NCI-H146 treated with DMSO at 0.1 percent for 48 hours (cell line): ENCODE results near the gene MTARC1.

Experiments used
- DNase-seq: peaks from one replicate; lab custom pipeline; 2025; ENCODE audit not compliant: unreplicated experiment; lab: John Stamatoyannopoulos, UW

Gene MTARC1

GRCh38 chr1:220803401-220804201 lies 16.9 kb downstream of the MTARC1 start:
- DNase-seq = no peak

DNA sequence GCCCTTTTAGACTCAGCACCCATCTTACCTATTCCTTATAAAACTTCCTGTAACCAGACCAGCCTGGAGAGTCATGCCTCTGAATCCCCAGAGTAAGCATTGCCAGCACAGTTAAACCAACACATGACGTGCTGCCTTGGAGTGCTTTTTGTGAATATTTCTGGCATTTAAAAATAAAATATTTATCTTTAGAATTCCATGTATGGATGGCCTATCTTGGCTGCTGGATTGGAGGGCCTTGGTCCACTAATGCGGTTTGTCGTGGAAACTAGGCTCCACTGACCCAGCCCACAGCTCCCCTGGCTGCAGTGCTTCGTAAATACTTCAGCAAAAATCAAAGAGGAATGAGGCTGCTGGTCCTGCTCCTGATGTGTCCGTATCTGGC lies 17.5 kb downstream of the MTARC1 start:
- DNase-seq = no peak

DNA sequence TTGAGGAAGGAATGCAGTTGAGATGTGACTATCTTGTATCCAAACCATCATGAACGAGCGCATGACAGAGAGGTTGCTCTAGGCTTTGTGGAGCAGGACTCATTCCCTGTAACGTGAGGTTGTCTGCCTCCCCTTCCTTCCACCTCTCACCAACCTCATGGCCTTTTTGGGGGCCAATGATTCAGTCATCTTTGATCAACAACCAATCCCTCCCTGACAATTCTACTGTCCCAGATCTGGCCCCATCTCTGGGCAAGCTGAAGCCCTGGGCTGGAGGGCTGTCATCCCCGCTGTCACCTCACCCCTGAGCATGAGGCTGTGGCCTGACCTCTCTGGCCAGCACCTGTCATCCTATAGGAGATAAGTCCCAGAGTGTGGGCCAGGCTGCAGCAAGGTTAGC lies 19.7 kb downstream of the MTARC1 start:
- no peak for DNase-seq

- no peak for DNase-seq
Measured at GRCh38 chr1:220807726-220808125, 21.0 kb downstream of the MTARC1 start.

GRCh38 chr1:220808345-220809186 lies 21.9 kb downstream of the MTARC1 start:
- no peak for DNase-seq

DNA sequence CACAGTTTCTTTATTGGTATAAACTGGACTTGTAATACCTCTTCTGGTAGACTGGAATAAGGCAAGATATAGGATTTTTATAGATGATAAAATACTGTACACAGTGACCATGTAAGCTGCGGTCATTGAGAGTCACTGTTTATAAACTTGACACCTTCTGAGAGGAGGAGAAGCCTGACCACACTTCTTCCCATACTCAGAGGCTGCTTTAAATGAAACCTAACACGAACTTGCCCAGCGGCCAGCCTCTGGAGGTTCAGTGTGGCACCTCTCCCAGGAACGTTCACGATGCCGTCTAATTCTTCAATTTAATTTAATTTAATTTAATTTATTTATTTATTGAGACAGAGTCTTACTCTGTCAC lies 22.5 kb downstream of the MTARC1 start:
- no peak for DNase-seq

DNA sequence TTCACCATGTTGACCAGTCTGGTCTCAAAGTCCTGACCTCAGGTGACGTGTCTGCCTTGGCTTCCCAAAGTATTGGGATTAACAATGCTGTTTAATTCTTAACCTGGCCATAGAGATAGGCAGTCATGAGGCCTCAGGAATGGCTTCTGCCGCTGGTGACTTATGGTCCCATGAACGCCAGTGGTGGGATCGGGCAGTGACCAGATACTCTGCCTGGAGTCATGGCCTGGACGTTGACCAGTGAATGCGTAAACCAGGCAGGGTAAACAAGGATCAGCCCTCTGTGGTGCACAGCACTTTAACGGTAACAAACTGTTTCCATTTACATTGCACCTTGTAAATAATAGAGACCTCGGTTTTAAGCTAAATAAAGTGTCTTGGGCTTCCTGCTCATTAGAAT lies 23.0 kb downstream of the MTARC1 start:
- no peak for DNase-seq

GRCh38 chr1:220810179-220810653 lies 23.5 kb downstream of the MTARC1 start:
- peak; percentile 41 for DNase-seq

DNA sequence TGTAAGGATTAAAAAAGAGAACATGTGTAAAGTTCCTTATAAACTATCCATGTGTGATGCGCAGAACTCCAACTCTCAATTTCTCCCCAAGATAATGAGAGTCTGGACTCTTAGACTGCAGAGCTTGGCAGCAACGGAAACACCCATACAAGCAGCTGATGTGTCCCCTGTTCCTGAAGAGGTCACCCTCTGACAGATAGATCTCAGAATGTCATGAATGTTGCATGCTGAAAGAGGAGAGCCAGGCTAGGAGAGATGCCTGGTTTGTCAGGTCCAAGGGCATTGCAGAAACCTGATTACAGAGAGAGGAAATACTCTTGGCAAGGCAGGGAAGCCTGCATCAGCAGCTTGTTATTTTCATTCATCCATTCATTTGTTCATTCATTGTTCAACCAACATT lies 24.2 kb downstream of the MTARC1 start:
- no peak for DNase-seq

DNA sequence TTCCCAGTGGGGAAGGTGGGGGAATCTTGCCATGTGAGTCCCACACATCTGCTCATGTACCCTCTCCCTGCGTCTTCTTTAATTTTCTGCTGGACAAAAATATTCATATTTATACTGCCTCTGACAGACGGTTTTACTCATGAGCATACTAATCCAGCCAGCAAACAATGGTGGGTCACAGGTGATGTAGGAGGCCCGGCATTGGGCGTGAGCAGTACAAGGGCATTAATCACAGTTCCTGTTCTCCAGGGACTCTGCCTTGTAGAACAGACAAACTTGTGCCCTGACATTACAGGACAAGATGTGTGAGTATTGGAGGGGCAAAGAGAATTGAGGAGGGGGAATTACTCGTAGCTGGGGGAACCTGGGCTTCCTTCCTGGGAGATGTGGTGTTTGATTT lies 25.0 kb downstream of the MTARC1 start:
- no peak for DNase-seq

DNA sequence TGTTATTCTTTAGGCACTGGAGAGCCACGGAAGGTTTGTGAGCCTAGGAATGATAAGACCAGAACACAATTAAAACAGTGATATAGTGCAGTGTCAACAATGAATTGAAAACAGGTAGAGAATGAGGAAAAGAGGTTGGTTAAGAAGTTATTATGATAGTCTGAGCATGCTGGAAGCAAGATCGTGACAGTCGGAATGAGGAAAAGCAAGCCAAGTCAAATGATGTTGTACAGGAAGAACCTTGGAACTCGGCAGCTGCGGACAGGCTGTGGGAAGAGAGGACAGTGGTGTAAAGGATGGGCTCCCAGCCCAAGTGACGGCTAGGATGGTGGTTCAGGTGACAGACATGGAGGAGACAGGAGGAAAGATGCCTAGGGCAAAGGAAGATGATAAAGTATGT lies 25.6 kb downstream of the MTARC1 start:
- DNase-seq = no peak

DNA sequence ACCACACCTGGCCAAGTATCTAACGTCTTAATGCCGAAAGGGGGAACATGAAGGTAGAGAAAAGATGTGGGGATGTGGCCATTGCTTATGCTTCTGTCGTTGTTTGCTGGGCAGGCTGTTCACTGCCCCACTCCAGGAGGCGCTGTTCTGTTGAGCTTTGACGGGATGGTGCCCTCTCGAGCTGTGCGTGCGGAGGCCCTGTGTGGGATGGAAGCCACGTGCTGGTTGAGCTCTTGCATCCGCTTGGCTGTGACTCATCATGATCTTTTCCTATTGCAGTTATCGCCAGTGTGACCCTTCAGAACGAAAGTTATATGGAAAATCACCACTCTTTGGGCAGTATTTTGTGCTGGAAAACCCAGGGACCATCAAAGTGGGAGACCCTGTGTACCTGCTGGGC lies 26.3 kb downstream of the MTARC1 start:
- DNase-seq = no peak

GRCh38 chr1:220815409-220815808 lies 28.7 kb downstream of the MTARC1 start:
- no peak for DNase-seq

DNA sequence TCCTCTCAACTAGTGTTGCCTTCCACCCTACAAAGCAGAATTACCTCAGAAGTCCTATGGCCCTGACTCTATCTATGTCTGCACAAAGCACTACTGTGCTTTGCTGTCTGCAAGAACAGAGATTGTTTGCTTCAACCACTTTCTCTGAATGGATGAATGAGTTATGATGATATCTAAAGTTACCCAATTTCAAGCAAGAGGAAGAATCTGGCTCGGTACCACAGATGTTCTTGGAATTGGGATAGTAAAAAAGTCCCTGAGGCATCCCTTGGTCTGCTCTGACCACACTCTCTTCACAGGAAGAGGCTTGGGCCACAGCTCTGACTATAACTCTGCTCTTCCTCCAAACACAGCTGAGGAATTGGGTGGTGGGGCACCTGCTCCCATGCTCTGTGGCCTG lies 31.2 kb downstream of the MTARC1 start:
- DNase-seq = no peak

DNA sequence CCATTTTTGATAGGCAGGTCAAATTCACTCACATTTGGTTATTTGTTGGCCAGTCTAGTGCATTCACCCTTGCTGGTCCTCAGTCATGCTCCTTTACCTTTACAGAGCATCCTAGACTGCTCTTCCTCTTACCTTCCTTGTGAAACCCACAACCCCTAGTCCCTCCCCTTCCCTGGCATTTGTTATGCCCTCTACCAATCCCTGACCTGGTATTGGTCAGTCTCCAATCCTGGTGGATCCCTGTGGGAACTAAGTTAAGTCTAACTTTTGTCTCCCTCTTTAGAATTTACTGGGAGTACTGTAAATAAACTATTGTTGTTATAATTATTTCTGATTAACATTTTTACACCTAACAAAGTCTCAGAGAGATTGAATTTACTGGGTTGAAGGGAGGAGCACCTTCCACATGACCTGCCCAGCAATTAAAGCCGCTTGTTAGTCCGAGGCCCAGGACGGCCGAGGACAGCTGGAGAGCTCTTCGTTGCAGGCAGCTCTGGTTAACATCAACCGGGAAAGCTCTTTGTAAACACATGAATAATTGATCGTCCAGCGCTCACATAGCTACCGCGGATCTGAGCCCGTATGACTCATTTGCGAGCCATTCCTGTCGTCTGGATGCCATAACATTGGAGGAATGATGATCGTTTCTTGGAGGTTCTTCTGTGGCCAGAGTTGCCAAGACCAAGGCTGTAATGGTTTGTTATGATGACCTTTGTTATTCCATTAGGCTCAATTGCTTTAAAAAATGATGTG lies 31.9 kb downstream of the MTARC1 start:
- no peak for DNase-seq

GRCh38 chr1:220819467-220820026 lies 32.8 kb downstream of the MTARC1 start:
- DNase-seq = no peak

- DNase-seq = no peak
Measured at GRCh38 chr1:220824031-220824989, 37.6 kb downstream of the MTARC1 start.

GRCh38 chr1:220825819-220826551 lies 39.3 kb downstream of the MTARC1 start:
- DNase-seq = no peak

- no peak for DNase-seq
Measured at GRCh38 chr1:220826729-220827128, 40.0 kb downstream of the MTARC1 start.
